NOMO-1 (cell line): Measurements from ENCODE around the gene WDR82.
A peak's percentile ranks its signal among the peaks of the same experiment; 100 is the strongest.

ENCODE experiments used
- DNase-seq, 2 experiments: peaks; one replicate each; lab custom pipeline; 2025; ENCODE audit not compliant: unreplicated experiment in 2 of 2; lab: John Stamatoyannopoulos, UW

Gene WDR82

GRCh38 chr3:52310861-52311575, 32.6 kb upstream of the WDR82 start:
- no peak for DNase-seq

GRCh38 chr3:52308308-52308707, 29.9 kb upstream of the WDR82 start:
- no peak for DNase-seq

DNA sequence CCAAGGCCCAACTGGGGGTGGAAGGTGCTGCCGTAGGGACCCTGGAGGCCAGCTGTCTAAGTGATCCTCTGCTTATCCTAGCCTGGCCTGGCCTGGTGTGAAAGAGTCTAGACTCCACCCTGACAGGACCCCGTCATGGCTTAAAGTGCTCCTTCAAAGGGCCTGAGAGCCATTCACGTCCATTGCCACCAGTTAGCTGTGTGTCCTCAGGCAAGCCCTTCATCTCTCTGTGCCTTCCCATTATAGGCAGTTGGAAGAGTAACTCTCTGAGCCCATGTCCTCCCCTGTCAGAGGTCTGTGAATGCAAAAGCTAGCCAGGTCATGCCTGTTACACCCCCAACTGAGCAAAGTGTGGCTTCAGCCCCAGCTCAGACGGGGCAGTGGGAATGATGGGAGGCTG, 28.5 kb upstream of the WDR82 start:
- no peak for DNase-seq

DNA sequence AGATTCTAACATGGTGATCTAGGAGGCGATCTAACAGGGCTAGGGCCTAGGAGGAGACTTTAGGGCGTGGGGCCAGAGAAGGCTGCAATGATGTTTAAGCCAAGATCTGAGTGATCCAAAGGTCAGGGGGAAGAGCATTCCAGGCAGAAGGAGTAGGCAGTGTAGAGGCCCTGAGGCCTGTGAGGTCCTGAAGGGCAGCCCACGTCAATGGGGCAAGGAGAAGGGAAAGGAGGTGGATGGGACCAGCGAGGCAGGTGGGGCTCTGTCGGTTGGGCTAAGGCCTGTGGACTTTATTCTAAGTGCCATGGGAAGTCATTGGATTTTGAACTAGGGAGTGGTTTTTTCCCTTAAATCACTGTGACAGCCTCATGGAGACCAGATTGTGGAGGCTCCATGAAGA, 27.5 kb upstream of the WDR82 start:
- no peak for DNase-seq

GRCh38 chr3:52303811-52304210, 25.4 kb upstream of the WDR82 start:
- DNase-seq, result no peak

GRCh38 chr3:52302426-52303145, 24.1 kb upstream of the WDR82 start:
- no peak for DNase-seq

GRCh38 chr3:52299879-52300611, 21.6 kb upstream of the WDR82 start:
- DNase-seq, result no peak

DNA sequence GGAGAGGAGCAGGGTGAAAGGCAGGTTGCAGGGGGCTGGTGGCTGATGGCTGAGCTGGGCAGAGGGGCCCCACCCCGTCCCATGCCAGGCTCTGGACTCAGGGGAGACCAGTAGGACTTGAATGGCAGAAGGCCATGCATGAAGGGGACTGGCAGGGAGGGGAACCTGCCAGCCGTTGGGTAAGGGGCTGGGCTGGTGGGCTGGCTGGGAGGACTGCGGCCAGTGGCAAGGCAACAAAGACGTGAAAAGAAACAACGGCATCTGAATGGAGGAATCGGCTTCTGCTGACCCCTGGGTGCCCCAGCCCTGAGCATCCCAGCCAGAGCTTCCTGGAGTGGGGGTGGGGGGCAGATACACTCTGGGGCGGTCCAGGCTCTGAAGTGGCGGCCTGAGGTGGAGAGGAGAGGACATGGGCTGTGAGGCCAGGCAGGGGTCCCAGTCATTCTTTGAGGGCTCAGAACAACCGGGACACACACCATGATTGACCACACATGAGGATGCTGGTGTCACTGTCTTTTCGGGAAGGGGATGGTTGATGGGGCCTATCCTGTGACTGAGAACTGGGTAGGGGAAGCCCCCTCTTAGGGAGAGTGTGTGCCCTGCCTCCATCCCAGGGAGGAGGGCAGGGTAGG, 20.9 kb upstream of the WDR82 start:
- DNase-seq, result no peak

DNA sequence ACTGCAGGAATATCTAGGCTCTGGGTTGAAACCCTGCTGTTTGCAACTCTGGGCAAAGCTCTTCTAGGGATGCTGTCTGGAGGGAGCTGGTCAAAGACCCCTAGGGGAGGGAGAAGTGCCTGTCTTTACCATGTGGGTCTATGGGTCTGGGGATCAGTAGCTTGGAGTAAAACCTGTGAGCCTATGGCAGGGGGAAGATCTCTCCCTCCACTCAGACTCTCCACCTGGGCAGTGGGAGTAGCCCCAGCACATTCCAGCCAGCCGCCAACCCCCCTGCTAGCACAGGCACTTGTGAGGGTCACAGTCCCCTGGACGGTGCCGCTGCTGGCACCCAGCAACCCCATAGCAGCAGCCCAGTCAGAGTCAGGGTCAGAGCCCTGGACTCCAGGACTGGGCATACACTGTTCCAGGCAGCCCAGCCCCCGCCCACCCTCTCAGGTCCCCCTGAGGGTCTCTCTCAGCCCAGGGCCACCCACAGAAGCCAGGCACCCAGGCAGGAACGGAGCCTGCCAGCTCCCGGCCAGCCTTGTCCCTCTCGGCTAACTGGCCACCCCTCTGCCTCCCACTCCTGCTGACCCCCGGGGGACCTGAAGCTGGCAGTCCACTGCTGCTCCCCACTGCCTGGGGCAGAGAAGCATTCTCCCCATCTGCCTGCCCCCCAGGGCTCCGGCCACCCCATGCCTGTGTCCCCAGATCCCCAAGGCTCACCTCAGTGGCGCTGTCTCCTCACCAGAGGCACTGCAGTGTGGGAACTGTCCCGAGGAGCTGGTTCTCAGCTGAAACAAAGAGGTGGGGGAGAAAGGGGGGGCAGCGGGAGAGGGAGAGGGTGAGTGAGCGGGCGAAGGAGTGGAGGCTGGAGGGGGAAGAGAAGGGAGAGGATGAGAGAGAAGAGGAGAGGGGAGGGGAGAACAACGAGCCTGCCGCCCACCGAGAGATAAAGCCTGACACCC, 20.0 kb upstream of the WDR82 start:
- DNase-seq, result no peak

GRCh38 chr3:52297242-52298148, 19.0 kb upstream of the WDR82 start:
- no peak for DNase-seq

GRCh38 chr3:52295671-52296208, 17.3 kb upstream of the WDR82 start:
- DNase-seq, result no peak

DNA sequence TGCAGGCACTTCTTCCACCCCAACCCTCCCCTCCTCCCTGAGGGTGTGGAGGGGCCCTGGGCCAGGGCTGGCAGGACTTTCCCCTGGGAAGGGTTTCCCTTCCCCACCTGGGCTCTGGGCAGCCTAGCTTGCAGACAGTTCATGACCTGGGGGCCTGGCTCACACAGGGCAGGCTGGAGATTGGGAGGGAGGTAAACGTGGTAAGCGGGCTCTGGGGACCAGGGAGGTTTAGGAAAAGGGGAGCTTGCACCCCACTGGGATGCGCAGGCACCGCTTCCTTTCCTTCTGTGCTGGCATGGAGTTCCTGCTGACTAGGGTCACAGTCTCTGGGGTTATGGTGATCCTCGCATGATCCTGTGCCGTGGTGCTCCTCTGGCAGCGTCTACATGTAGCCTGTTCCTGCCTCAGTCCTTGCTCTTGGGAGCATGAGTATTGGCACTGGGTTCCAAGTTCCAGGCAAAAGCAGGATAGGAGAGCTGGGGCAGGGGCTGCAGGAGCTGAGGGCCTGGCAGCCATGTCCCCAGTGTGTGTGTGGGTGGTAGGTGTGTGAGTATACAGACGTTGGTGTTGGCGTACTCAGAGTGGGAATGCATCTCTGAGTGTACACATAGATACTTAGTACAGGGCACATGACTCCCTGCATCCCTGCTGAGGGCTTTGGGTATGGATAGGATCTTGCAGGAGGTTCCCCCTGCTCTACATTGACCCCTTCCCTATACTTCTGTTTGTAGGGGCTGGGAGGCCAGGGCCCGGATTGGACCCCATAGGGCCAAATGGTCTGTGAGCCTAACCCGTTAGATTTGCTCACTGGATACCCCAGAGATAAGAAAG, 16.1 kb upstream of the WDR82 start:
- no peak for DNase-seq

- no peak for DNase-seq
These were observed 15.3 kb upstream of the WDR82 start for GRCh38 chr3:52293491-52294319.

DNA sequence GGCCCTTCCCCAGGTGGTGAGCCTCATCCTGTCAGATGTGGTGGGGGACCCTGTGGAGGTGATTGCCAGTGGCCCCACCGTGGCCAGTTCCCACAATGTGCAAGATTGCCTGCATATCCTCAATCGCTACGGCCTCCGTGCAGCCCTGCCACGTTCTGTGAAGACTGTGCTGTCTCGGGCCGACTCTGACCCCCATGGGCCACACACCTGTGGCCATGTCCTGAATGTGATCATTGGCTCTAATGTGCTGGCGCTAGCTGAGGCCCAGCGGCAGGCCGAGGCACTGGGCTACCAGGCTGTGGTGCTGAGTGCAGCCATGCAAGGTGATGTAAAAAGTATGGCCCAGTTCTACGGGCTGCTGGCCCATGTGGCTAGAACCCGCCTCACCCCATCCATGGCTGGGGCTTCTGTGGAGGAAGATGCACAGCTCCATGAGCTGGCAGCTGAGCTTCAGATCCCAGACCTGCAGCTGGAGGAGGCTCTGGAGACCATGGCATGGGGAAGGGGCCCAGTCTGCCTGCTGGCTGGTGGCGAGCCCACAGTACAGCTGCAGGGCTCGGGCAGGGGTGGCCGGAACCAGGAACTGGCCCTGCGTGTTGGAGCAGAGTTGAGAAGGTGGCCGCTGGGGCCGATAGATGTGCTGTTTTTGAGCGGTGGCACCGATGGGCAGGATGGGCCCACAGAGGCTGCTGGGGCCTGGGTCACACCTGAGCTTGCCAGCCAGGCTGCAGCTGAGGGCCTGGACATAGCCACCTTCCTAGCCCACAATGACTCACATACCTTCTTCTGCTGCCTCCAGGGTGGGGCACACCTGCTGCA, 14.0 kb upstream of the WDR82 start:
- no peak for DNase-seq

DNA sequence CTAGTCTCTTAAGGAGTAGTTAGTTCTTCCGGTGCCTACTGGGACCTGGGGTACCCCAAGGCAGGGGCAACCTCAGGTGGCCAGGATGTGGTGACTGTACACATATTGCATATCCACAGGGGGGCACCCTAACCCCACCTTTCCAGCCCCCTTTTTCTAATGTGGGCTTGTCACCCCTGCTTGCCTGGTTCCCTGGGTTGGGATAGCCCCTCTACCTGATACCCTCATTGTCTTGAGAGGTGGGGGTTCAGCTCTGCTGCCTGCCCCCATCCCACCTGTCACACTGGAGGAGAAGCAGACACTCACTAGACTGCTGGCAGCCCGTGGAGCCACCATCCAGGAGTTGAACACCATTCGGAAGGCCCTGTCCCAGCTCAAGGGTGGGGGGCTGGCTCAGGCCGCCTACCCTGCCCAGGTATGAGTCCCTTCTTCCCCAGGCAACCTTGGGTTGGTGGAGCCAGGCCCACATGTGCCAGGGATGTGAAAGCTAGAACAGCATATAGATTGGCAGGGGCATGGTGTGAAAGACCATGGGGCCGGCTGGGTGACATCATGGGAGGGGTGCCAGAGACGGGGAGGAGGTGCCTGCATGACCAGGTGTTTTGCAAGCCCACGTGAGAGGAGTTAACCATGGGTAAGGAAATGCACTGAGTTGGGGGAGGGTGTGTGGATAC, 13.2 kb upstream of the WDR82 start:
- peak in 1 of 2 experiments; percentile 17 for DNase-seq
